NCI-H460 (cell line): ENCODE measurements around the gene MAT2A. TPM values are rescaled to one million over a fixed set of nuclear protein-coding genes. Genes with fewer than 3 reads are reported as not detected.
A peak's percentile ranks its signal among the peaks of the same experiment; 100 is the strongest.

ENCODE experiments used
- DNase-seq: peaks from one replicate; pipeline ENCODE4 v3.0.0-alpha.2; 2016; ENCODE audit warnings: low read depth; ENCODE audit errors: extremely low read depth
- polyA plus RNA-seq: library from polyadenylated mRNA; depleted of rRNA; stranded (reverse); fragments of >200 nt; gene quantifications from 2 replicates; pipeline ENCODE4 v1.2.3, GENCODE V29; 2014; cell fraction: nucleus; rRNA removed
- total RNA-seq: library from RNA; depleted of rRNA; stranded (reverse); fragments of >200 nt; shearing (Covaris generic); gene quantifications from 2 replicates; pipeline ENCODE4 v1.2.3, GENCODE V29; 2014; rRNA removed

MAT2A gene
- 139 and 207 TPM in 2 replicates for total RNA-seq
- polyA plus RNA-seq: 835 and 1,144 TPM in 2 replicates

- DNase-seq: peak; percentile 91
Measured at GRCh38 chr2:85538507-85539360, at the start of gene MAT2A. Gene MAT2A, plus strand, starts transcription at chr2:85539168. Its CDS starts 120 bp downstream, at chr2:85539288.

- DNase-seq: no peak
Measured at GRCh38 chr2:85490861-85491755, 47.9 kb upstream of the MAT2A start.

GRCh38 chr2:85496436-85496835, 42.5 kb upstream of the MAT2A start:
- no peak for DNase-seq

- no peak for DNase-seq
Measured at GRCh38 chr2:85497944-85498630, 40.9 kb upstream of the MAT2A start.

GRCh38 chr2:85501248-85501647, 37.7 kb upstream of the MAT2A start:
- DNase-seq: no peak

GRCh38 chr2:85502720-85503119, 36.2 kb upstream of the MAT2A start:
- no peak for DNase-seq

- DNase-seq: no peak
Measured at GRCh38 chr2:85503168-85503850, 35.7 kb upstream of the MAT2A start.

- no peak for DNase-seq
Measured at GRCh38 chr2:85503851-85504777, 34.9 kb upstream of the MAT2A start.

- peak; percentile 50 for DNase-seq
Measured at GRCh38 chr2:85504778-85505261, 34.1 kb upstream of the MAT2A start.

- no peak for DNase-seq
Measured at GRCh38 chr2:85505551-85506238, 33.3 kb upstream of the MAT2A start.

- DNase-seq: no peak
Measured at GRCh38 chr2:85506768-85507181, 32.2 kb upstream of the MAT2A start.

GRCh38 chr2:85511008-85511811, 27.8 kb upstream of the MAT2A start:
- DNase-seq: no peak

GRCh38 chr2:85514323-85514722, 24.6 kb upstream of the MAT2A start:
- DNase-seq: no peak

- DNase-seq: no peak
Measured at GRCh38 chr2:85516653-85517389, 22.1 kb upstream of the MAT2A start.

- DNase-seq: no peak
Measured at GRCh38 chr2:85522090-85522647, 16.8 kb upstream of the MAT2A start.
